ENCODE data around the gene METTL3.

- TF ChIP-seq CTCF (IDR thresholded peaks at IDR 0.05), result no peak
- TF ChIP-seq POLR2A (IDR thresholded peaks at IDR 0.05; ENCODE audit: low read depth), result no peak
- no peak for TF ChIP-seq EP300 (IDR thresholded peaks at IDR 0.05)
- TF ChIP-seq POLR2AphosphoS5 (IDR thresholded peaks at IDR 0.05), result no peak
These were observed 16.0 kb downstream of the METTL3 start for GRCh38 chr14:21494902-21495762.
